ENCODE measurements around the gene ZNF835.
"Not testable (repeated sequence)": the region's sequence is repeated elsewhere in the genome, so short reads cannot be mapped to it uniquely, and the experiment has no call there.

Gene ZNF835

DNA sequence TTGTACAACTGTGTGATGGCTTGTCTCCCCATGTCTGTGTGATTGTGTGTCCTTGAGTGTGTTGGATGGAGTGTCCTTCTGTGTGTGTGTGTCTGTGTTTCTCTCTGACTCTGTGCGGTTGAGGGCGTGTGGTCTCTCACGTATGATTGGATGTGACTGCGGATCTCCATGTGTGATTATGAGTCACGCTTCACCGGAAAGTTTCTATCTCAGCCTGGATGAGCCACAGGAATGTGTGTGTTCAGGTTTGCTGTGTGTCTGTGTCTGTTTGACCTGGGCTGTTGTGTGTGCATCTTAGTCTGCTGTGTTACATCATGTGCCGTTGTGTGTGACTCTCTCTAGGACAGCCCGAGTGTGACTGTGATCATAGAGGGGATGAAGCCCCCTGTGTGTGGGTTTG lies 15.5 kb upstream of the ZNF835 start:
- in situ Hi-C loops (cut with MboI; ENCODE audit: low sequenced_read_pairs, unreplicated experiment) = no loop called here
- no peak for DNase-seq (ENCODE audit: low spot score)

DNA sequence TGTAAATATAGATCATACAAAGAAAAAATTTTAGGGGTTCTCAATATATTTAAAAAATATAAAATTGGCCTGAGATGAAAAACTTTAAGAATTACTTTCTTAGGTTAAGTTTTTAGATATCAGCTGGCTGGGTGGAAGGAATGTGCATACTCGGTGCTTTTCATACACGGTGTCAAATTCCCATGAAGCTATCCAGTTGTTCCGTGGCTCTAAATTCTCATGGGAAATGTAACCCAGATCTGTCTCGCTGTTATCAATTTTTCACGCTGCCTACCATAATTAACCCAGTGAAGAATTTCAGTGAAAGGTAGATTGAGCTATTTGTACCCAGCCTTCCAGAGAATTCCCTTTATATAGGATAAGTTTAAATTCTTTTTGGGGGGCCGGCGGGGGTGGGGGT lies 11.6 kb upstream of the ZNF835 start:
- DNase-seq (ENCODE audit: low spot score) = no peak
- in situ Hi-C loops (cut with MboI; ENCODE audit: low sequenced_read_pairs, unreplicated experiment) = no loop called here
- TF ChIP-seq, protein P1, sequence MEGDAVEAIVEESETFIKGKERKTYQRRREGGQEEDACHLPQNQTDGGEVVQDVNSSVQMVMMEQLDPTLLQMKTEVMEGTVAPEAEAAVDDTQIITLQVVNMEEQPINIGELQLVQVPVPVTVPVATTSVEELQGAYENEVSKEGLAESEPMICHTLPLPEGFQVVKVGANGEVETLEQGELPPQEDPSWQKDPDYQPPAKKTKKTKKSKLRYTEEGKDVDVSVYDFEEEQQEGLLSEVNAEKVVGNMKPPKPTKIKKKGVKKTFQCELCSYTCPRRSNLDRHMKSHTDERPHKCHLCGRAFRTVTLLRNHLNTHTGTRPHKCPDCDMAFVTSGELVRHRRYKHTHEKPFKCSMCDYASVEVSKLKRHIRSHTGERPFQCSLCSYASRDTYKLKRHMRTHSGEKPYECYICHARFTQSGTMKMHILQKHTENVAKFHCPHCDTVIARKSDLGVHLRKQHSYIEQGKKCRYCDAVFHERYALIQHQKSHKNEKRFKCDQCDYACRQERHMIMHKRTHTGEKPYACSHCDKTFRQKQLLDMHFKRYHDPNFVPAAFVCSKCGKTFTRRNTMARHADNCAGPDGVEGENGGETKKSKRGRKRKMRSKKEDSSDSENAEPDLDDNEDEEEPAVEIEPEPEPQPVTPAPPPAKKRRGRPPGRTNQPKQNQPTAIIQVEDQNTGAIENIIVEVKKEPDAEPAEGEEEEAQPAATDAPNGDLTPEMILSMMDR (IDR thresholded peaks at IDR 0.05; ENCODE audit: borderline replicate concordance, control extremely low read depth, extremely low read depth, insufficient read depth, missing control alignments) = no peak

More for the DNA sequence above, 15.5 kb upstream of the ZNF835 start:
- TF ChIP-seq, protein P1 (IDR thresholded peaks at IDR 0.05; ENCODE audit: borderline replicate concordance, control extremely low read depth, extremely low read depth, insufficient read depth, missing control alignments) = no peak

DNA sequence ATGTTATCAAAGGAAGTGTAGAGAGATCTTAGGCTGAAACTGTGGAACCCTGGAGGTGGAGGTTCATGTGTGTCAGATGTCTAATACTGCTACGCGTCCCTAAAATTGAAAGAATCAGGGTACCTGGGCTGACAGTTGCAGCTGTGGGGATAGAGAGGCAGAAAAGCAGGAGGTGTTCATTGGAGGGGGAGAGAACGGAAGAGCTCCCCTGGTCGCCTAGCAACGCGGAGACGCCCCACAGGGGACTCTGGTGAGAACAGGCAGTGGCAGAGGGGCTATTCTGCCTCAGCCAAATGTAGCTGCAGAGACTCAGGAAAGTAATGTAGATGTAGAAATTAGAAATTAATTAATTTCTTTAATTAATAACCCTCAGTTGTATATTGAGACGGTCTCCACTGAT lies 10.1 kb upstream of the ZNF835 start:
- no peak for DNase-seq (ENCODE audit: low spot score)
- in situ Hi-C loops (cut with MboI; ENCODE audit: low sequenced_read_pairs, unreplicated experiment) = no loop called here
- TF ChIP-seq, protein P1 (IDR thresholded peaks at IDR 0.05; ENCODE audit: borderline replicate concordance, control extremely low read depth, extremely low read depth, insufficient read depth, missing control alignments) = no peak

DNA sequence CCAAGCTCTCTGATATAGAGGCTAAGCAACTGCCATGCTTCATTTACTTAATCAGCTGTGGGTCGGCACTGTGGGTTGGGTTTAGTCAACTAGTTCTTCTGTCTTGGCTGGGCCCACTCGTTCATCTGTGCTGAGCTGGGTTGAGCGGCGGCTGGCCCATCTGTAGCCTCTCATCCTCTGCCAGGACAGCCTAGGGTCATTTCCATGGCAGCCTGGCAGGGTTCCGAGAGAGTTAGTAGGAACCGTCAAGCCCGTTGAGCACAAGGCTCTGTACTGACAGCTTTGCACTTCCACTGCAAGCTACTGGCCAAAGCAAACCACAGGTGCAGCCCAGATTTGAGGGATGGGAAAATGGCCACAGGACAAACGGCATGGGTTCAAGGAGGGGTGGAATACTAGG lies 6.6 kb upstream of the ZNF835 start:
- no peak for DNase-seq (ENCODE audit: low spot score)
- in situ Hi-C loops (cut with MboI; ENCODE audit: low sequenced_read_pairs, unreplicated experiment) = no loop called here
- TF ChIP-seq, protein P1 (IDR thresholded peaks at IDR 0.05; ENCODE audit: borderline replicate concordance, control extremely low read depth, extremely low read depth, insufficient read depth, missing control alignments) = no peak

DNA sequence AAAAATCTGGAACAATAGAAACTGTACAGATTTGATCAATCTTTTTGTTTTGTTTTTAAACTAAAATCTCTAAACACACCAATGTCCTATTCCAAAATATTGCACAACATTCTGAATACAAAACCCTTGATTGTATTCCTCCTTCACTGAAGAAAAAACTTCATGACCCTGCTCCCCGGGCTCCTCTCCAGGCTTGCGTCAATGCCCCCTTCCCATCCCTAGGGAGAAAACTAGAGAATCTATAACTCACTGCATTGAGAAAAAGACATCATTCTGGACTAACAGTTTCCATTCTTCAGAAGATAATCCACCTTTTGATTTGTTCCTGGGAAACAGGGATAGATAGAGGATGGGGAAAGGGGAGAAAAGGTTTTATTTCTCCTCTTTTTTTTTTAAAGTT lies 1.1 kb upstream of the ZNF835 start:
- DNase-seq (ENCODE audit: low spot score); in situ Hi-C loops (cut with MboI; ENCODE audit: low sequenced_read_pairs, unreplicated experiment): not testable (repeated sequence)

DNA sequence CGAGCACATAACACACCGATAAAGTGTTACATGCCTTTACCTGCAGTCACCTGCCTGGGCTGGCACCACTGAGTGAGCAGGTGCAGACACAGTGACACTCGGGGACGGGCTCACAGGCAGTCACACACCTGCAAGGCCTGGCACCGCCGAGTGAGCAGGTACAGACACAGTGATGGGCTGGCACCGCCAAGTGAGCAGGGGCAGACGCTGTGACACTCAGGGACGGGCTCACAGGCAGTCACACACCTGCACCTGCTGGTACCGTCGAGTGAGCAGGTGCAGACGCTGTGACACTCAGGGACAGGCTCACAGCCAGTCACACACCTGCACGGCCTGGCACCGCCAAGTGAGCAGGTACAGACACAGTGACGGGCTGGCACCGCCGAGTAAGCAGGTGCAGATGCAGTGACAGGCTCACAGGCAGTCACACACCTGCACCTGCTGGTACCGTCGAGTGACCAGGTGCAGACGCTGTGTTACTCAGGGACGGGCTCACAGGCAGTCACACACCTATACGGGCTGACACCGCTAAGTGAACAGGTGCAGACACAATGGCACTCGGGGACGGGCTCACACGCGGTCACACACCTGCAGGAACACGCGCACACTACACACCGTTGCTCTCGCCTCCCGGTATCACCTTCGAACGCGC lies 470 bp downstream of the ZNF835 start:
- no peak for DNase-seq (ENCODE audit: low spot score)
- in situ Hi-C loops (cut with MboI; ENCODE audit: low sequenced_read_pairs, unreplicated experiment) = no loop called here
- TF ChIP-seq, protein P1 (IDR thresholded peaks at IDR 0.05; ENCODE audit: borderline replicate concordance, control extremely low read depth, extremely low read depth, insufficient read depth, missing control alignments) = no peak

DNA sequence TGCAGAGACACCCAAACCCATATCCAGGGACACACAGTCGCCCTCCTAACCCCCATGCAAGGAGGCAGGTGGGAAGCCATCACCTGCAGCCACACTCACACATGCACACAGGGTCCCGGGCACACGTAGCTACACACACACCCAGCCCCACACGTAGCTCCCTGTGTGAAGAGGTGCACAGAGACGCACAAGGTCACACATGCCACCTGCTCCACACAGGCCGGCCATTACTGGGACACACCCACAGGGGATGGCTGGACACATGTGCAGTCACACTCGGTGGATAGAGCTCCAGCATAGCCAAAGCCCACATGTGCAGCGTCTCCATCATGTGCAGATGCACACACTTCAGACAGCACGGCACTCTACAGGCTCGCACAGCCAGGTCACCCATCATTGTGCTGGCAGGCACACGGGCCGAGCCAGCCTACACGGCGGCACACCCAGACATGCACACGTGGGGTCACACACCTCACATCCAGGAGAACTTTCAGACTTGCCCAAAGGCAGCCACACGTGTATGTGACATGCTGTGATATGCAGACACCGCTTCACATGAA lies 1.1 kb downstream of the ZNF835 start:
- TF ChIP-seq, protein P1 (IDR thresholded peaks at IDR 0.05; ENCODE audit: borderline replicate concordance, control extremely low read depth, extremely low read depth, insufficient read depth, missing control alignments) = no peak
- in situ Hi-C loops (cut with MboI; ENCODE audit: low sequenced_read_pairs, unreplicated experiment) = no loop called here
- DNase-seq (ENCODE audit: low spot score) = no peak
